SU-DHL-6 (cell line): ENCODE data around the gene SORL1.

Experiments used
- H2AFZ ChIP-seq: fragments of 200-600 bp; sonication (generic); 2 replicates; pipeline ENCODE4 v1.6.1; 2014; ENCODE audit warnings: low read depth, mild to moderate bottlenecking, moderate library complexity, mixed read lengths, antibody characterized with exemption, low read length; ENCODE audit not compliant: severe bottlenecking
- H3F3A ChIP-seq: fragments of 200-600 bp; shearing (Covaris generic); 2 replicates; pipeline ENCODE4 v1.6.0; 2016; ENCODE audit warnings: antibody characterized with exemption, mild to moderate bottlenecking; ENCODE audit not compliant: insufficient read depth
- H3K27ac ChIP-seq: fragments of 200-600 bp; sonication (generic); 2 replicates; pipeline ENCODE4 v1.5.1; 2016; ENCODE audit warnings: low read depth, mild to moderate bottlenecking, low read length, moderate library complexity, mixed read lengths
- H3K27me3 ChIP-seq: fragments of 200-600 bp; sonication (generic), shearing (Covaris generic); 2 replicates; pipeline ENCODE4 v1.6.0; 2014; ENCODE audit warnings: mild to moderate bottlenecking, low read length
- H3K36me3 ChIP-seq: fragments of 200-600 bp; sonication (generic); 2 replicates; pipeline ENCODE4 v1.6.1; 2014; ENCODE audit warnings: mild to moderate bottlenecking, low read length, mixed read lengths
- H3K4me2 ChIP-seq: fragments of 300-600, 200-600 bp; shearing (Covaris generic), sonication (generic); 2 replicates; pipeline ENCODE4 v1.6.0; 2014; ENCODE audit warnings: low read length, low read depth, mild to moderate bottlenecking; ENCODE audit not compliant: poor library complexity, severe bottlenecking
- H3K4me3 ChIP-seq: fragments of 200-600 bp; sonication (generic); 2 replicates; pipeline ENCODE4 v1.5.1; 2014; ENCODE audit warnings: antibody characterized with exemption, low read length, mild to moderate bottlenecking, mixed read lengths; ENCODE audit not compliant: insufficient read depth, poor library complexity, severe bottlenecking
- H3K79me2 ChIP-seq: fragments of 200-600 bp; sonication (generic); 2 replicates; pipeline ENCODE4 v1.6.1; 2014; ENCODE audit warnings: mild to moderate bottlenecking, low read length, moderate library complexity; ENCODE audit not compliant: insufficient read depth
- H3K9ac ChIP-seq: fragments of 200-600 bp; sonication (generic); 2 replicates; pipeline ENCODE4 v1.7.0; 2014; ENCODE audit warnings: mild to moderate bottlenecking, low read length
- H3K9me2 ChIP-seq: fragments of 200-600 bp; sonication (generic); replicated peaks from 2 replicates; pipeline ENCODE4 v1.6.1; 2014; ENCODE audit warnings: low read length; ENCODE audit not compliant: insufficient read depth
- H3K9me3 ChIP-seq: fragments of 200-600 bp; sonication (generic); 2 replicates; pipeline ENCODE4 v1.6.1; 2014; ENCODE audit warnings: low read length, mixed read lengths; ENCODE audit not compliant: insufficient read depth
- H4K20me1 ChIP-seq: fragments of 200-600 bp; sonication (generic); 2 replicates; pipeline ENCODE4 v1.6.1; 2014; ENCODE audit warnings: low read depth, mild to moderate bottlenecking, antibody characterized with exemption, low read length, moderate library complexity, mixed read lengths
- EZH2phosphoT487 ChIP-seq: fragments of 200-600 bp; sonication (generic), shearing (Covaris generic); conservative IDR thresholded peaks from 2 replicates; pipeline ENCODE4 v1.6.1; 2018; ENCODE audit warnings: mild to moderate bottlenecking, antibody characterized with exemption, low read length, moderate library complexity, mixed read lengths
- TF ChIP-seq, protein P1 (sequence below): fragments of 200-600 bp; sonication (generic); IDR thresholded peaks from one replicate; pipeline ENCODE4 v1.5.1; 2017; ENCODE audit warnings: antibody characterized with exemption, mild to moderate bottlenecking, low read length, moderate library complexity; ENCODE audit not compliant: insufficient read depth, poor library complexity, severe bottlenecking

Gene SORL1

DNA sequence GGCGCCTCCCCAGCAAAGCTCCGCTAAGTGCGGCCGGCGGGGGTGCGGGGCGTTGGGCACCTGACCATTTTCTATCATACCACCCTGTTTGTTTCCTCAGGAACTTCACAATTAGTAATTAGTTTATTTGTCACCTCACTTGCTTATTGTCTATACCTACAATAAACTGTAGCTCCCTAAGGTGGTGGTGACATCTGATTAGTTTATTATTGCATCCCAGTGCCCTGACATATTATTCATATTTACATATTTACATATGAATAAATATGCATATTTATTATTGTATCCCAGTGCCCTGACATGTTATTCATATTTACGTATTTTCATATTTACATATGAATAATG is 24.7 kb upstream of the SORL1 start:
- Histone ChIP-seq H3K4me2 (peak overlapping the region; percentile 70), H3K9ac (peak overlapping the region; percentile 55), H3K4me3 (peak overlapping the region; percentile 8), H3K9me2 (no peaks in the 10 kb centered on the region), H3K36me3 (no peaks in the 10 kb centered on the region), H4K20me1 (no peaks in the 10 kb centered on the region), H2AFZ (peak overlapping the region; percentile 13), H3K79me2 (no peaks in the 10 kb centered on the region), H3K27me3 (no peaks in the 10 kb centered on the region), H3F3A (peaks cover 75% of the 10 kb centered on the region), H3K27ac (peak overlapping the region; percentile 100), H3K9me3 (no peaks in the 10 kb centered on the region)
- TF ChIP-seq, protein P1, sequence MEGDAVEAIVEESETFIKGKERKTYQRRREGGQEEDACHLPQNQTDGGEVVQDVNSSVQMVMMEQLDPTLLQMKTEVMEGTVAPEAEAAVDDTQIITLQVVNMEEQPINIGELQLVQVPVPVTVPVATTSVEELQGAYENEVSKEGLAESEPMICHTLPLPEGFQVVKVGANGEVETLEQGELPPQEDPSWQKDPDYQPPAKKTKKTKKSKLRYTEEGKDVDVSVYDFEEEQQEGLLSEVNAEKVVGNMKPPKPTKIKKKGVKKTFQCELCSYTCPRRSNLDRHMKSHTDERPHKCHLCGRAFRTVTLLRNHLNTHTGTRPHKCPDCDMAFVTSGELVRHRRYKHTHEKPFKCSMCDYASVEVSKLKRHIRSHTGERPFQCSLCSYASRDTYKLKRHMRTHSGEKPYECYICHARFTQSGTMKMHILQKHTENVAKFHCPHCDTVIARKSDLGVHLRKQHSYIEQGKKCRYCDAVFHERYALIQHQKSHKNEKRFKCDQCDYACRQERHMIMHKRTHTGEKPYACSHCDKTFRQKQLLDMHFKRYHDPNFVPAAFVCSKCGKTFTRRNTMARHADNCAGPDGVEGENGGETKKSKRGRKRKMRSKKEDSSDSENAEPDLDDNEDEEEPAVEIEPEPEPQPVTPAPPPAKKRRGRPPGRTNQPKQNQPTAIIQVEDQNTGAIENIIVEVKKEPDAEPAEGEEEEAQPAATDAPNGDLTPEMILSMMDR = no peak
- TF ChIP-seq EZH2phosphoT487 = no peak

DNA sequence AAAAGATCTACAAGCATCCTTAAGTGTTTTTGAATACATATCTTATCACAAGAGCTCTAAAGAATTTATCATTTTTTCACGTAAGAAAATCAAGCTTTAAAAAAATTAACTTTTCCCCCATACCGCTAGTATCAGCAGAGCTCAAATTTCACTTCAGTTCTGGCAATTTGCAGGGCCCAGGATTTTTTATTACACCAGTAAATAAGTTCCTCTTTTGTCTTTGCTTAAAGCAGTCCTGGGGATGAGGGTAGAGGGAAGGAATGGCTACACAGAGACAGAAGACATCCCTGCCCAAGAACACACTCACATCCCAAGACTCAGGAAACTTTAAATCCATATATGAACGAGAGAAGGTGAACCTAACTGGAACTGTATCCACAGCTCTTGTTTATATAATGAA is 22.6 kb upstream of the SORL1 start:
- H3K27ac ChIP-seq = peak overlapping the region; percentile 100
- no peaks in the 10 kb centered on the region for H3K36me3 ChIP-seq
- TF ChIP-seq, protein P1 = no peak
- no peak for TF ChIP-seq EZH2phosphoT487
- H3F3A ChIP-seq = peaks cover 74% of the 10 kb centered on the region
- no peak overlapping the region for H2AFZ ChIP-seq
- H4K20me1 ChIP-seq = no peaks in the 10 kb centered on the region
- H3K27me3 ChIP-seq = no peaks in the 10 kb centered on the region
- H3K9me3 ChIP-seq = no peaks in the 10 kb centered on the region
- no peaks in the 10 kb centered on the region for H3K9me2 ChIP-seq
- H3K9ac ChIP-seq = peak overlapping the region; percentile 73
- H3K4me3 ChIP-seq = peak overlapping the region; percentile 49
- H3K4me2 ChIP-seq = peak overlapping the region; percentile 95
- H3K79me2 ChIP-seq = no peaks in the 10 kb centered on the region

DNA sequence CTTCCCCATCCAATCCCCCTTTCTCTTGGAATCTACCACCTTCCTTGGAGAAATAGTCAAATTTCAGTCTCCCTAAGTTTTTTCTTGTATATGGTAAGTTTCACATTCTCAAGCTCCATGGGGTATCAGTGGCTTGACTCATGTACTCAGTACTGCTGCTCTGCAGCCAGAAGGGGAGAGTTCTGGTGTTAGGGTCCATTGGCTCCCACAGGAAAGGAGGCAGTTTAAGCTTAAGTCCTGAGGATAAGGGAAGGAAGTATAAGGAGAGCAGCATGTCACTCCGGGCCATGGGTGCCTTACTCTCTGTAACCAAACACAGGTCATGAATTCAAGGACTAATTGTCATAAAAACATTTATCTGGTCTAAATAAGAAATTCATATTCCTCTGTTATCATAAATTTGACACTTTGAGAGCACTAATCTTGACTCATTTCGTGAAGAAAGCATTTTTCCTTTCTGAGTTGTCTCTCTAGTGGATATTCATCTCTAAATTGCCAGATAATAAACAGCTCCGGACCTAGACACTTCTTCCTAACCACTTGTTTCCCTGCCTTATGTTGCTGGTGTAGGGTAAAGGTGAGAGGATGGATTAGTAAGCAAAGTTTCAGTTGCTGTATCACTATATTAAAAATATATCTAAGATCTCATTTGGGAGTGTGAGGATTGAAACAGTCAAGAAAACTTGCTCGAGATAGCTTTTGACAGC is 20.1 kb upstream of the SORL1 start:
- H3K36me3 ChIP-seq = no peaks in the 10 kb centered on the region
- no peak overlapping the region for H2AFZ ChIP-seq
- no peaks in the 10 kb centered on the region for H3K9me3 ChIP-seq
- H3K27me3 ChIP-seq = no peaks in the 10 kb centered on the region
- H3K4me2 ChIP-seq = peak overlapping the region; percentile 95
- H3K9ac ChIP-seq = peak overlapping the region; percentile 51
- peak overlapping the region; percentile 100 for H3K27ac ChIP-seq
- no peaks in the 10 kb centered on the region for H4K20me1 ChIP-seq
- no peaks in the 10 kb centered on the region for H3K79me2 ChIP-seq
- no peaks in the 10 kb centered on the region for H3K9me2 ChIP-seq
- no peak for TF ChIP-seq EZH2phosphoT487
- TF ChIP-seq, protein P1 = no peak
- H3F3A ChIP-seq = peaks cover 81% of the 10 kb centered on the region
- H3K4me3 ChIP-seq = no peak overlapping the region
